Naive thymus-derived CD4-positive, alpha-beta T cell (primary cell): ENCODE results near the gene RASL11A. TPM values are rescaled to one million over a fixed set of nuclear protein-coding genes. Genes with fewer than 3 reads are reported as not detected.

ENCODE experiments used
- ATAC-seq: fragments of 150-1000 bp; cut with Tn5 transposase; 2 replicates; pipeline ENCODE4 v1.10.0; 2021; ENCODE audit warnings: mild to moderate bottlenecking, moderate library complexity
- CTCF ChIA-PET: fragments of 350-600 bp; sonication (Branson Sonifier 250); formaldehyde crosslinking; loops from one replicate; lab custom pipeline; 2021; ENCODE audit warnings: antibody characterized with exemption; lab: Charles Lee
- POLR2A ChIA-PET: fragments of 350-600 bp; sonication (Branson Sonifier 250); formaldehyde crosslinking; loops from one replicate; lab custom pipeline; 2021; ENCODE audit warnings: antibody characterized with exemption, inconsistent platforms; lab: Charles Lee
- DNase-seq, 9 donors: peaks; one replicate each; pipeline versions ENCODE4 v3.0.0 to v3.0.0-alpha.2; 2020 to 2022; ENCODE audit warnings: mixed read lengths in 1 of 9
- H3K27ac ChIP-seq: one replicate; pipeline ENCODE4 v1.7.0; 2013; ENCODE audit warnings: mild to moderate bottlenecking, low read depth, low read length, moderate library complexity
- H3K27me3 ChIP-seq, 2 donors: one replicate each; pipeline ENCODE4 v1.7.0; 2013; ENCODE audit warnings: low read length in 2 of 2, mild to moderate bottlenecking in 2 of 2, moderate library complexity in 2 of 2; ENCODE audit not compliant: control insufficient read depth in 2 of 2, insufficient read depth in 2 of 2
- H3K36me3 ChIP-seq, 3 experiments: 1 replicate in 2 of 3; 2 replicates in 1 of 3; pipeline ENCODE4 v1.7.0; 2013; ENCODE audit warnings: low read length in 3 of 3, mild to moderate bottlenecking in 3 of 3, moderate library complexity in 1 of 3; ENCODE audit not compliant: insufficient read depth in 3 of 3, control insufficient read depth in 2 of 3
- H3K4me1 ChIP-seq, 2 donors: one replicate each; pipeline ENCODE4 v1.7.0; 2013; ENCODE audit warnings: low read length in 2 of 2, mild to moderate bottlenecking in 2 of 2, moderate library complexity in 1 of 2; ENCODE audit not compliant: control insufficient read depth in 2 of 2, insufficient read depth in 2 of 2
- H3K4me3 ChIP-seq: 2 replicates; pipeline ENCODE4 v1.7.0; 2013; ENCODE audit warnings: mild to moderate bottlenecking, low read length
- H3K9me3 ChIP-seq, 3 experiments: 1 replicate in 2 of 3; 2 replicates in 1 of 3; pipeline ENCODE4 v1.7.0; 2013; ENCODE audit warnings: low read length in 3 of 3; ENCODE audit not compliant: control insufficient read depth in 2 of 3
- H3K27ac Mint-ChIP-seq, 9 donors: one replicate each; pipeline ENCODE4 v1.8.0; 2020 to 2022; ENCODE audit warnings: mixed read lengths in 9 of 9, mild to moderate bottlenecking in 8 of 9, moderate library complexity in 5 of 9, inconsistent platforms in 2 of 9
- H3K27me3 Mint-ChIP-seq, 5 donors: one replicate each; pipeline ENCODE4 v1.8.0; 2021 to 2022; ENCODE audit warnings: mixed read lengths in 5 of 5, mild to moderate bottlenecking in 1 of 5
- H3K36me3 Mint-ChIP-seq, 5 donors: one replicate each; pipeline ENCODE4 v1.8.0; 2020 to 2022; ENCODE audit warnings: mixed read lengths in 5 of 5, mild to moderate bottlenecking in 3 of 5, inconsistent platforms in 1 of 5
- H3K4me1 Mint-ChIP-seq, 7 donors: one replicate each; pipeline ENCODE4 v1.8.0; 2020 to 2022; ENCODE audit warnings: mixed read lengths in 7 of 7, mild to moderate bottlenecking in 3 of 7, inconsistent platforms in 1 of 7
- H3K4me3 Mint-ChIP-seq, 10 donors: one replicate each; pipeline ENCODE4 v1.8.0; 2020 to 2022; ENCODE audit warnings: mild to moderate bottlenecking in 10 of 10, mixed read lengths in 10 of 10, moderate library complexity in 6 of 10, inconsistent platforms in 2 of 10
- H3K9me3 Mint-ChIP-seq, 11 donors: one replicate each; pipeline ENCODE4 v1.8.0; 2020 to 2022; ENCODE audit warnings: mixed read lengths in 11 of 11, mild to moderate bottlenecking in 4 of 11, inconsistent platforms in 1 of 11, moderate library complexity in 1 of 11
- intact Hi-C, 2 donors: fragments of 100-400 bp; cut with micrococcal nuclease; formaldehyde crosslinking; loops; one replicate each; pipeline ENCODE4 v1.15.1; 2023
- polyA plus RNA-seq, 2 donors: library from polyadenylated mRNA; unstranded; fragments of 300-500 nt; fragmentation: Illumina TruSeq; gene quantifications; one replicate each; pipeline ENCODE4 v1.2.3, GENCODE V29; 2021
- total RNA-seq, 6 experiments: library from RNA in 5 of 6; stranded (reverse) in 5 of 6; gene quantifications; 1 replicate in 5 of 6; 2 replicates in 1 of 6; pipeline ENCODE4 v1.2.3 and lab custom pipeline; 2021 to 2026

The RASL11A gene
- total and polyA plus RNA-seq, 7 experiments from 2014 or later: 0.44 to 3.0 (median 0.86) TPM

DNA sequence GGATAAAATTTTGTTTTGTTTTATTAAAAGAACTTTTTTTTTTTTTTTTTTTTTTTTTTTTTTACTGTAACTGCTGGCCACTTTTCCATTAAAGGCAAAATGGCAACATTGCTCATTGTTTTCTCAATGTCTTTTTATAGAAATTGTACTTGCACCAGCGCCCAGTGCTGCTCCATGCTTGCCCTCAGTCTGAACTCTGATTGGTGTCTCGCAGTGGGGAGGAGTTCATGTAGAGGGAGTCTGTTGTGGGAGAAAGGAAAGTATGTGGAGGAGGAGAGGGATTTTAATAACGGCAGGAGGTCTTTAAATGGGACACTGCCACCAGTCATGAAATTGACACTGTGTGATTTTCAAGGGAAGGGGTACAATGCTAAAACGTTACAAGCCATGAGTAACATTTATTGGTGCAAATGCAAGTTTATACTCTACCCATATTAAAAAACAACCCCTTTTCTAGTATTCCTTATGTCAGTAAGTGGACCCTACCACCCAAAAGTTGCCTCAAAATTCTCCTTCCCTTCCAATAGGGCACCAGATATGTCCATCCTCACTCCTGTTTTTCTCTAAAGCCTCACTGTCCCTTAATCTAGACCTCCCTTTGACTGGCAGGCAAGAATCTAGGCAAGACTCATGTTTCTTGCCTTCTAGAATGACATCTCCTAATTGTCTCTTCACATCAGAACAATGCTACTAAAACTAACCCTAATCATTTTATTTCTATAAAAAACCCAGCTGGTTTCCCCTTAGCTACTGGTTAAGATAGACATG is 3.2 kb downstream of the RASL11A start:
- ATAC-seq (no peak), DNase-seq (no peak)
- Mint-ChIP-seq H3K36me3 (peaks cover 0 to 7% (median 0%) of the 10 kb centered on the region in 5 donors), H3K4me1 (peaks cover 6 to 20% (median 14%) of the 10 kb centered on the region in 7 donors), H3K9me3 (peaks cover 0 to 2% (median 0%) of the 10 kb centered on the region in 11 donors), H3K27ac (peak overlapping the region in 1 of 9 donors; percentile 45), H3K4me3 (peak overlapping the region in 2 of 10 donors; percentile 8), H3K27me3 (peaks cover 0 to 61% (median 9%) of the 10 kb centered on the region in 5 donors)
- POLR2A ChIA-PET: interaction anchor here (0.7 to 0.9 kb wide), 5 partner anchors 17 to 177 kb away, joined by 3 to 5 read pairs (median 4); no protein-coding TSS in a partner anchor
- CTCF ChIA-PET: interaction anchor here (0.7 kb wide), 1 partner anchor 18 kb away, joined by 5 read pairs; no protein-coding TSS in a partner anchor
- H3K4me3 ChIP-seq: no peak overlapping the region
- H3K27ac ChIP-seq: no peak overlapping the region
- H3K36me3 ChIP-seq: peaks cover 0 to 5% (median 0%) of the 10 kb centered on the region in 3 experiments
- peaks cover 0 to 4% of the 10 kb centered on the region in 2 donors for H3K4me1 ChIP-seq
- intact Hi-C loops: loop anchor here (5.0 to 10.0 kb wide), 2 partner anchors 83 to 209 kb away; no protein-coding TSS in a partner anchor
- H3K9me3 ChIP-seq: no peaks in the 10 kb centered on the region
- peaks cover 0 to 3% of the 10 kb centered on the region in 2 donors for H3K27me3 ChIP-seq

- Mint-ChIP-seq H3K4me1 (peaks cover 6 to 22% (median 16%) of the 10 kb centered on the region in 7 donors), H3K4me3 (no peak overlapping the region), H3K36me3 (peaks cover 0 to 7% (median 0%) of the 10 kb centered on the region in 5 donors), H3K27me3 (peaks cover 0 to 61% (median 9%) of the 10 kb centered on the region in 5 donors), H3K9me3 (peaks cover 0 to 2% (median 0%) of the 10 kb centered on the region in 11 donors), H3K27ac (no peak overlapping the region)
- CTCF ChIA-PET: no interaction called here
- POLR2A ChIA-PET: interaction anchor here (0.8 to 0.9 kb wide), 2 partner anchors 17 to 176 kb away, joined by 4 to 5 read pairs; no protein-coding TSS in a partner anchor
- intact Hi-C loops: loop anchor here (5.0 to 10.0 kb wide), 2 partner anchors 83 to 210 kb away; no protein-coding TSS in a partner anchor
- peaks cover 0 to 4% of the 10 kb centered on the region in 2 donors for H3K4me1 ChIP-seq
- H3K27me3 ChIP-seq: peaks cover 0 to 3% of the 10 kb centered on the region in 2 donors
- no peak overlapping the region for H3K4me3 ChIP-seq
- no peaks in the 10 kb centered on the region for H3K9me3 ChIP-seq
- H3K27ac ChIP-seq: no peak overlapping the region
- no peak for ATAC-seq
- peaks cover 0 to 5% (median 0%) of the 10 kb centered on the region in 3 experiments for H3K36me3 ChIP-seq
- DNase-seq: no peak
Measured at GRCh38 chr13:27274631-27275030, 4.0 kb downstream of the RASL11A start.

DNA sequence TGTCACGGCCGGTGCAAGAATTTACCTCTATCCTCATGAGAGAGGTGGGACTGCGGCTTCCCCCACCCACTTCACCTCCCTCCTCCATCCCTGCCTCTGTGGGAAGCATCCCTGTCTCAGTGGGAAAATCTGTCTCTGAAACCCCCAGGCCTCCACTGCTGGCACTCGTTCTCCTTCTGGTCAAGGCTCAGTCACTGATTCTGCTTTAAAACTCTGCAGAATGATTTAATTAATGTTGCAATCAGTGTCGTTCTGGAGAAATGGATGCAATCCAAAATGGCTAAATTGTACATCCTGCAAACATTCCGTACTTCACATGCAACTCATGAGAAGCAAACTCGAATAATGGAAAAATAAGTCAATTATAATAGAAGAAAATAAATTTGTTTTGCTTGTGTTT is 5.6 kb downstream of the RASL11A start:
- Mint-ChIP-seq H3K4me1 (peaks cover 3 to 16% (median 9%) of the 10 kb centered on the region in 7 donors), H3K36me3 (peaks cover 0 to 7% (median 0%) of the 10 kb centered on the region in 5 donors), H3K9me3 (peaks cover 0 to 2% (median 0%) of the 10 kb centered on the region in 11 donors), H3K27ac (no peak overlapping the region), H3K27me3 (peaks cover 0 to 59% (median 7%) of the 10 kb centered on the region in 5 donors), H3K4me3 (no peak overlapping the region)
- intact Hi-C loops: loop anchor here in 1 of 2 donors (10.0 kb wide), 1 partner anchor 211 kb away; no protein-coding TSS in a partner anchor
- POLR2A ChIA-PET: no interaction called here
- CTCF ChIA-PET: no interaction called here
- Histone ChIP-seq H3K4me1 (no peaks in the 10 kb centered on the region), H3K36me3 (no peaks in the 10 kb centered on the region), H3K4me3 (no peak overlapping the region), H3K9me3 (no peaks in the 10 kb centered on the region), H3K27ac (no peak overlapping the region), H3K27me3 (peaks cover 0 to 3% of the 10 kb centered on the region in 2 donors)
- no peak for ATAC-seq
- no peak for DNase-seq

DNA sequence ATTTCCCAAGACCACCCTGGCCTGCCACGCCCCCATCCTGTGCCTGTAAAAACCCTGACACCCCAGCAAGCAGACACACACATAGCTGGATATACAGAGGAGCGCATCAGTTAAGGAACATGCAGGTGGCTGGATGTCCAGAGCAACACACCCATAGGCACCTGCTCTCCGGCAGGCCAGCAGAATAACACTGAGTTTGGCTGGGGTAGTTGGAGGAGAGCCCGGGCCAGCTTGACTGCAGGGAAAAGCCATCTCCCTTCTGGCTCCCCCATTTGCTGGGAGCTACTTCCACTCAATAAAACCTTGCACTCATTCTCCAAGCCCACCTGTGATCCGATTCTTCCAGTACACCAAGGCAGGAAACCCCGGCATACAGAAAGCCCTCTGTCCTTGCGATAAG is 8.9 kb downstream of the RASL11A start:
- Histone ChIP-seq H3K9me3 (no peaks in the 10 kb centered on the region), H3K27me3 (peaks cover 0 to 3% of the 10 kb centered on the region in 2 donors), H3K27ac (no peak overlapping the region), H3K36me3 (no peaks in the 10 kb centered on the region), H3K4me3 (no peak overlapping the region), H3K4me1 (no peaks in the 10 kb centered on the region)
- ChIA-PET CTCF (no interaction called here), POLR2A (no interaction called here)
- H3K9me3 Mint-ChIP-seq: peaks cover 0 to 2% (median 0%) of the 10 kb centered on the region in 11 donors
- H3K36me3 Mint-ChIP-seq: no peaks in the 10 kb centered on the region
- ATAC-seq (no peak), DNase-seq (no peak)
- no peak overlapping the region for H3K4me3 Mint-ChIP-seq
- H3K27ac Mint-ChIP-seq: no peak overlapping the region
- intact Hi-C loops: loop anchor here in 1 of 2 donors (10.0 kb wide), 1 partner anchor 215 kb away; no protein-coding TSS in a partner anchor
- peaks cover 0 to 5% (median 0%) of the 10 kb centered on the region in 7 donors for H3K4me1 Mint-ChIP-seq
- H3K27me3 Mint-ChIP-seq: peaks cover 0 to 30% (median 0%) of the 10 kb centered on the region in 5 donors

GRCh38 chr13:27280009-27280656 is 9.5 kb downstream of the RASL11A start:
- H3K27ac Mint-ChIP-seq: no peak overlapping the region
- peaks cover 0 to 24% (median 0%) of the 10 kb centered on the region in 5 donors for H3K27me3 Mint-ChIP-seq
- H3K9me3 Mint-ChIP-seq: peaks cover 0 to 2% (median 0%) of the 10 kb centered on the region in 11 donors
- Histone ChIP-seq H3K27me3 (no peaks in the 10 kb centered on the region), H3K4me3 (no peak overlapping the region), H3K36me3 (no peaks in the 10 kb centered on the region), H3K27ac (no peak overlapping the region), H3K9me3 (no peaks in the 10 kb centered on the region), H3K4me1 (no peaks in the 10 kb centered on the region)
- no peaks in the 10 kb centered on the region for H3K36me3 Mint-ChIP-seq
- ChIA-PET CTCF (no interaction called here), POLR2A (no interaction called here)
- DNase-seq (no peak), ATAC-seq (no peak)
- H3K4me1 Mint-ChIP-seq: peaks cover 0 to 5% (median 0%) of the 10 kb centered on the region in 7 donors
- intact Hi-C loops: no loop called here
- no peak overlapping the region for H3K4me3 Mint-ChIP-seq

DNA sequence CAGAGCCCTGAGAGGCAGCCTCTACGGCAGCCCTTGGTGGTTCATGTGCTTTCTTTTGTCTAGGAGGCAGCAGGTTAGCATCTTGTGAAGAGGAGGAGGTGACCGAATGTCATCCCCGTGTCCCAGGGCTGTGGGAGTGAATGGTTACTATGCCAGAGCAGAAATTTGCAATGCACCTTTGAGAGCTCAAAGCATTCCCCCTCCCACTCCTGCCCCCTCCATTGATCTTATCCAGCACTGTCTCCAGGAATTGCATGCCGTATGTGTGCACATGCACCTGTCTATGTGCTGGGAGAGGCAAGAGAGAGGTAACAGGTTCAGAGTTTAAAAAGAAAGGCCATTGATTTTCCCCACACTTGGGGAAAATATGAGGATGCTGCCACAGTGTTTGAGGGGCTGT is 10.2 kb downstream of the RASL11A start:
- POLR2A ChIA-PET: no interaction called here
- CTCF ChIA-PET: no interaction called here
- Mint-ChIP-seq H3K9me3 (peaks cover 0 to 2% (median 0%) of the 10 kb centered on the region in 11 donors), H3K4me3 (no peak overlapping the region), H3K27me3 (peaks cover 0 to 17% (median 0%) of the 10 kb centered on the region in 5 donors), H3K4me1 (peaks cover 0 to 11% (median 0%) of the 10 kb centered on the region in 7 donors), H3K36me3 (no peaks in the 10 kb centered on the region), H3K27ac (no peak overlapping the region)
- H3K27ac ChIP-seq: no peak overlapping the region
- ATAC-seq (no peak), DNase-seq (no peak)
- H3K4me1 ChIP-seq: no peaks in the 10 kb centered on the region
- no peaks in the 10 kb centered on the region for H3K9me3 ChIP-seq
- no peaks in the 10 kb centered on the region for H3K27me3 ChIP-seq
- H3K36me3 ChIP-seq: no peaks in the 10 kb centered on the region
- H3K4me3 ChIP-seq: no peak overlapping the region
- intact Hi-C loops: no loop called here
